AG09309 (cell line): ENCODE measurements around the gene RNF123.
A peak's percentile ranks its signal among the peaks of the same experiment; 100 is the strongest.

Experiments
- DNase-seq: peaks from one replicate; pipeline ENCODE4 v3.0.0-alpha.2; 2010; ENCODE audit warnings: low read depth
- H3K4me3 ChIP-seq: 2 replicates; pipeline ENCODE4 v1.5.1; 2011; ENCODE audit warnings: mild to moderate bottlenecking, low read depth, low read length, moderate library complexity; ENCODE audit not compliant: control insufficient read depth
- TF ChIP-seq, protein P1 (sequence below): IDR thresholded peaks from 2 replicates; pipeline ENCODE4 v1.5.1; 2011; ENCODE audit warnings: mild to moderate bottlenecking, low read depth, low read length, inconsistent platforms; ENCODE audit not compliant: insufficient read depth, control insufficient read depth; ENCODE audit errors: missing control alignments

RNF123 gene

DNA sequence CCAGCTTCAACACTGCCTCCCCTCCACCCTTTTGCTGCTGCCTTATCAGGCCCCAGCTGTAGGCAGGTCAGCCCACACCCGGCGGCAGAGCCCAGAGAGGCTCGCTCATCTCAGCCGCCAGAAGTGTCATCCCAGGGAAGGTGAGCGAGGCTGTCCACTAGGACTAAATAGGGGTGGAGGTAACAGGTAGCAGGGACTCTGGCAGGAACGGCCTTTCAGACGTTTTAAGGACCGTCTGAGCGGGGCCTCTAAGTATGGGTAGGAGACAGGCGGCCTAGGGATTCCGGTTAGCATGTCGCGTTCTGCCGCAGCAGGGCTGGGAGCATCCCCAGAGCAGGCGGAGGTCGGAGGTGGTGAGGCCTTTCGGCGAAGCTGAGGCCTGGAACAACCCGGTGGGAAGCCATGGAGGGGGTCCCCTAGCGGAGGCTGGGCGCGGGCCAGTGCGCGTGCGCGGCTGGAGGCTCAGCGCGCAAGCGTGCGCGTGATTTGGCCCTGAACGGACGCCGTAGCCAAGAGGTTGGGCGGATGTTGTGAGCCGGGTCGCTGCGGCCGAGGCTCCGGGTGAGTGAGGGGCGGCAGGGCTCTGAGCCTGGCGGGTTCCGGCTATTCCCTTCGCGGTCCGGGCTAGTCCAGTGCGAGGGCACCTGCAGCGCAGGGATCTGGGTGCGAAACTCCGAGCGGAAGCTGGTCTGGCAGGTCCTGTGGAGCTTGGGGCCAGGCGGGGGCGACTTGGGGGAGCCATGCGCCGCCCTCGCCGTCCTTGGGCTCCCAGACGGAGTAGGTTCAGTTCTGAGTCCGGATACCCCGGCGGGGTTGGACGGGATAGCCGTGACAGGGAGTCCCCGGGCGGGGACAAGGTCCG, at the start of gene RNF123, which contains the start of gene MST1:
Gene RNF123 (plus strand): TSS at position 512 of the 862 bp plus-strand sequence. CDS start 1,609 bp downstream, outside the sequence.
Gene MST1 (minus strand): TSS at position 429 of the 862 bp plus-strand sequence. CDS start 783 bp downstream, outside the sequence.
- peak; percentile 43 for DNase-seq
- H3K4me3 ChIP-seq = peak within 1 kb of the TSS; percentile 99
- TF ChIP-seq, protein P1, sequence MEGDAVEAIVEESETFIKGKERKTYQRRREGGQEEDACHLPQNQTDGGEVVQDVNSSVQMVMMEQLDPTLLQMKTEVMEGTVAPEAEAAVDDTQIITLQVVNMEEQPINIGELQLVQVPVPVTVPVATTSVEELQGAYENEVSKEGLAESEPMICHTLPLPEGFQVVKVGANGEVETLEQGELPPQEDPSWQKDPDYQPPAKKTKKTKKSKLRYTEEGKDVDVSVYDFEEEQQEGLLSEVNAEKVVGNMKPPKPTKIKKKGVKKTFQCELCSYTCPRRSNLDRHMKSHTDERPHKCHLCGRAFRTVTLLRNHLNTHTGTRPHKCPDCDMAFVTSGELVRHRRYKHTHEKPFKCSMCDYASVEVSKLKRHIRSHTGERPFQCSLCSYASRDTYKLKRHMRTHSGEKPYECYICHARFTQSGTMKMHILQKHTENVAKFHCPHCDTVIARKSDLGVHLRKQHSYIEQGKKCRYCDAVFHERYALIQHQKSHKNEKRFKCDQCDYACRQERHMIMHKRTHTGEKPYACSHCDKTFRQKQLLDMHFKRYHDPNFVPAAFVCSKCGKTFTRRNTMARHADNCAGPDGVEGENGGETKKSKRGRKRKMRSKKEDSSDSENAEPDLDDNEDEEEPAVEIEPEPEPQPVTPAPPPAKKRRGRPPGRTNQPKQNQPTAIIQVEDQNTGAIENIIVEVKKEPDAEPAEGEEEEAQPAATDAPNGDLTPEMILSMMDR = peak; percentile 45

GRCh38 chr3:49641292-49641691, 48.1 kb upstream of the RNF123 start:
- H3K4me3 ChIP-seq = no peak overlapping the region
- TF ChIP-seq, protein P1 = no peak

GRCh38 chr3:49641921-49642707, 47.2 kb upstream of the RNF123 start:
- H3K4me3 ChIP-seq = no peak overlapping the region
- no peak for DNase-seq
- TF ChIP-seq, protein P1 = no peak

More at GRCh38 chr3:49641292-49641691, 48.1 kb upstream of the RNF123 start:
- no peak for DNase-seq

DNA sequence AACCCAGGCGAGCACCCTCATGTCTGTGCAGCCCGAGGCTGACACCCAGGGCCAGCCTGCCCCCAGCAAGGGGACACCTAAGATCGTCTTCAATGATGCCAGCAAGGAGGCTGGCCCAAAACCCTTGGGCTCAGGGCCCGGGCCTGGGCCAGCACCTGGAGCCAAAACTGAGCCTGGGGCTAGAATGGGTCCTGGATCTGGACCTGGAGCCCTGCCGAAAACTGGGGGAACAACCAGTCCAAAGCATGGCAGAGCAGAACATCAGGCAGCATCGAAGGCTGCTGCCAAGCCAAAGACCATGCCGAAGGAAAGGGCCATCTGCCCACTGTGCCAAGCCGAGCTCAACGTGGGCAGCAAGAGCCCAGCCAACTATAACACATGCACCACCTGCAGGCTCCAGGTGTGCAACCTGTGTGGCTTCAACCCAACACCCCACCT, 46.6 kb upstream of the RNF123 start:
- TF ChIP-seq, protein P1 = no peak
- no peak for DNase-seq
- no peak overlapping the region for H3K4me3 ChIP-seq

DNA sequence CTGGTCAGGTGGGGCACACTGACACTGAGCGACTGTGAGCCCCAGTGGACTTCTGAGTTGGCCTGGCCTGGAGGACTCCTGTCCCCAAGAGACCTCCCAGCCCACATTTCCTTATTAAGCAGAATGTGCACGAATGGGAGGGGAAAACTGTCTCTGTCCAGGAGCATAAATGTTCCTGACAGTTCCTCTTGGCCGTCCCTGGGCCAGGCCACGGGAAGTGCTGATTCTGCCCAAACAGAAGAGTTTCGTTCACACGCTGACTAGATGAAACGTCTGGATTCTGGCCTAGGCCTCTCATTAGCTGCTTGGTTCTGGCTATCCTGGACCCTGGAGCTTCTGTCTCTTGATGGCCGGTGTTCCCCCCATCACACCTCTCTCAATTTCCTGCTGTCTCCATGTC, 44.7 kb upstream of the RNF123 start:
- TF ChIP-seq, protein P1 = no peak
- DNase-seq = no peak
- no peak overlapping the region for H3K4me3 ChIP-seq

GRCh38 chr3:49646236-49646635, 43.1 kb upstream of the RNF123 start:
- TF ChIP-seq, protein P1 = no peak
- DNase-seq = no peak
- H3K4me3 ChIP-seq = no peak overlapping the region
